HK-2 (cell line): ENCODE data around the gene TFDP1.
"Not testable (repeated sequence)": the region's sequence is repeated elsewhere in the genome, so short reads cannot be mapped to it uniquely, and the experiment has no call there.

ENCODE experiments used
- DNase-seq: peaks from one replicate; pipeline ENCODE4 v3.0.0-alpha.2; 2018; ENCODE audit not compliant: unreplicated experiment

TFDP1 gene

DNA sequence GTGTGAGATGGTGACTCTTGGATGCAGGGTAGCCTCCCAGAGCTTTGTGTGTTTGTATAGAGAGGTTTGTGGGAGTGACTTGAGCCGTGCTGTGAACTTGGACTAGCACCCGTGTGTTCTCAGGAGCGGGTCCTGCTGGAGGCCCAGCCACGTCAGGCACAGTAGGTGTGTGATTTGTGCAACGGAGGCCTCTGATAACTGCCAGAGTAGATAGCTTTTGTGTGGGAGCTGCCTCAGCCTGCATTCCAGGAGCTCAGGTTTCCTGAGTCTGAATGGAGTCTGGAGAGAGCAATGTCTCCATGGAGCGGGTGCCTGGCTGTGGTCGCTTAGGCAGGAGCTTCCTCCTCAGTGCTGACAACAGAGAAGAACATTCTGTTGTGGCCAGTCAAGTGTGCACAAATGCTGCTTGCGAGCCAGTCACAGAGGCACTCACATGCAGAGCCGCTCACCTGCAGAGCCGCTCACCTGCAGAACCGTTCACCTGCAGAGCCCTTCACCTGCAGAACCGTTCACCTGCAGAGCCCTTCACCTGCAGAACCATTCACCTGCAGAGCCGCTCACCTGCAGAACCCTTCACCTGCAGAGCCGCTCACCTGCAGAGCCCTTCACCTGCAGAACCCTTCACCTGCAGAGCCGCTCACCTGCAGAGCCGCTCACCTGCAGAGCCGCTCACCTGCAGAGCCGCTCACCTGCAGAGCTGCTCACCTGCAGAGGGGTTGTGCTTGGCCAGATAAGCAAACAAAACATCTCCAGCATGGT, 32.6 kb downstream of the TFDP1 start:
- DNase-seq = no peak

DNA sequence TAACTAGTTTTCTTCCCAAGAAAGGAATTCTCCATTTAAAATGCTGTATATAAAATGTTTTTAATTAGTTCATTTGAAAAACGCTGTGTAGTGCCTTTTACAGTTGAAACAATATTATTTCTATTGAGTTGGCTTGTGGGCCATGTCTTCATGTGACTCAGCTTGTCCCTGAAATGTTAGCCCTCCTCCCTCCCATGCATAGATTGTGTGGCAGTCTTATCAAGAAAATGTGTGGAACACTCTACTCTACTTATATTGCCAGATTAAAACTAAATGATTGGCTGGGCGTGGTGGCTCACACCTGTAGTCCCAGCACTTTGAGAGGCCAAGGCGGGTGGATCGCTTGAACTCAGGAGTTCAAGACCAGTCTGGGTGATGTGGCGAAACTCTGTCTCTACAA, 33.4 kb downstream of the TFDP1 start:
- no peak for DNase-seq

DNA sequence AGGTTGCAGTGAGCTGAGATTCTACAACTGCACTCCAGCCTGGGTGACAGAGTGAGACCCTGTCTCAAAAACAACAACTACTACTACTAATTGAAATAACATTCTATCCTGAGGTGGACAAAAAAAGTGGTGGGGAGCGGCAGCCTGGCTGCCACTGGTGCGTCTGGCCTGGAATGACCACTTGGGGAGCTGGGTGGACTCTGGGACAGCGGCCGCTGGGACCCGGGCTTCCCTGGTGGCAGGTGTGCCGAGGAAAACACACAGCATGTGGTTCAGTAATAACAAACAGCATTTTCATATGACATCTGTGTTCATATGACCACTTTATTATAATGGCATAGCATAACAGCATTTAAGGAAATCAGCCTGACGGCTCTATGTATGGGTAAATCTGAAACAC, 33.9 kb downstream of the TFDP1 start:
- no peak for DNase-seq

DNA sequence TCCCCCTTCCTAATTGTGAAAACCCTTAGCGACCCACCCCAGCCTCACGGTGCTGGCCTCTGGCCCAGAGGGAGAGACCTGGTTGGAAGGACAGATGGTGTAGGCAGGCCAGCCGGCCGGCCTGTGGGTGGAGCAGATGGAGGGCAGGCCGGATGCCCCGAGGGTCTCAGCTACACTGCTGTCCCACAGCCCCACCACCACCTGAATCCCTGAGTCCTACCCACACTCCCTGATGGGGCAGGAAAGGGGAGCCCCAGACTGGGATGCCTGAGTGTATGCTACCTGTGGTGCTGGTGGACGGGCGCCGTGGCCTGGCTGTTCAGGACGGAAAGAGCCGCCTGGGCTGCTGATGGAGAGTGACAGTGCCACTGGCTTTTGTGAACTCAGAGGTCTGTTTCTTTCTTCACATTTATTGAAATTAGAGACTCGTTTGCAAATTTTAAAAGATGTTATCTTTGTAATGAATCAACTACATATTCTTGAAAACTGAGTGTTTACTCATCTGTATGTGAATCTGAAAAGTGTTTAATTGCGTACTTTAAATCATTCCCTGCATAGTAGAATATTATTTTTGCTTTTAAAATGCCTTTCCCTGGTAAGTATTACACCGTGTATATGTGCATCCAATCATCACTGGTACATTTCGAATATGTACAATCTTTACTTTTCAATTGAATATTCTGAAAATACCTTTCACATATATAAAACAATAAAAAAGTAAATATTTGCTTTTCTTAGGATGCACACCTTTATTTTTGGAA, 35.7 kb downstream of the TFDP1 start:
- no peak for DNase-seq

DNA sequence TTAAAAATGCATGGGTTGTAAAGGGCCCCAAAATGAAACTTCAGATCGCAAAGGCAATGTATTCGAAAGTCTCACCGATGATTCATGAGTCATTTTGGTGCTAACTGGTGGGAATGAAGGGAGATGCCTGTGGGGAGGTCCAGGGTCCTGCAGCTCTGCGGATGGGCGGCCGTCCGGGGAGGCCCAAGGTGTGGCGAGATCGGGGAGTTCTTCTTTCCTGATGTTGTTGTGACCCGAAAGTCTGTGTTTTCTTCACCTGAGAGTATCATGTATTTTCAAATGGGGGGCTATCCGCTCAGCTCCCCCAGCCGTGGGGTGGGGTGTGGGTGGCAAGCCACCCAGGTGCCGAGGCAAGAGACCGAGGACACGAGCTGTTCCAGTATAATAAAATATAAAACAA, 36.5 kb downstream of the TFDP1 start:
- no peak for DNase-seq

DNA sequence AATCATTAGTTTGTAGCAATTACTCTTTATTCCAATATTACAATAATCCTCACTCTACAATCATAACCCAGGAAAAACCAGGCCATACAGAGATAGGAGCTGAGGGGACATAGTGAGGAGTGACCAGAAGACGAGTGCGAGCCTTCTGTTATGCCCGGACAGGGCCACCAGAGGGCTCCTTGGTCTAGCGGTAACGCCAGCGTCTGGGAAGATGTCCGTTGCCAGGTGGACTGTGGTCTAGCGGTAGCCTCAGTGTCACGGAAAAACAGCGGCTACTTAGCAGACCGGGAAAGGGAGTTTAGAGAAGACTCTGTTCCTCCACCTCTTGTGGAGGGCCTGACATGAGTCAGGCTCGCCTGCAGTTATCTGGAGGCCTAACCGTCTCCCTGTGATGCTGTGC, 36.9 kb downstream of the TFDP1 start:
- not testable (repeated sequence) for DNase-seq

DNA sequence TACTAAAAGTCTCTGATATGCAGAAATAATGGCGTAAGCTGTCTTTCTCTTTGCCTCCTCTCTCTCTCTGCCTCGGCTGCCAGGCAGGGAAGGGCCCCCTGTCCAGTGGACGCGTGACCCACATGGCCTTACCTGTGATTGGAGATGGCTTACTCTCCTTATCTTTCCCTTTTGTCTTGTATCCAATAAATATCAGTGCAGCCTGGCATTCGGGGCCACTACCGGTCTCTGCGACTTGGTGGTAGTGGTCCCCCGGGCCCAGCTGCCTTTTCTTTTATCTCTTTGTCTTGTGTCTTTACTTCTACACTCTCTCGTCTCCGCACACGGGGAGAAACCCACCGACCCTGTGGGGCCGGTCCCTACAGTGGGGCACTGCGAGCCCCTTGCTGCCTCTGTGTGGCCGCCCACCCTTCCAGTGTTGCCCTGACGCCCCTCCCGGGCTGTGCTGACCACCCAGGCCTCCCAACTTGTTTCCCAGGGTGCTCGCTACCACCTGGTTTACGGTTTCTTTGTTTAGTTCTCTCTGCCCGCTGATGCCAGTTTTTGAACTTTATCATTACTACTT, 37.5 kb downstream of the TFDP1 start:
- DNase-seq = not testable (repeated sequence)

DNA sequence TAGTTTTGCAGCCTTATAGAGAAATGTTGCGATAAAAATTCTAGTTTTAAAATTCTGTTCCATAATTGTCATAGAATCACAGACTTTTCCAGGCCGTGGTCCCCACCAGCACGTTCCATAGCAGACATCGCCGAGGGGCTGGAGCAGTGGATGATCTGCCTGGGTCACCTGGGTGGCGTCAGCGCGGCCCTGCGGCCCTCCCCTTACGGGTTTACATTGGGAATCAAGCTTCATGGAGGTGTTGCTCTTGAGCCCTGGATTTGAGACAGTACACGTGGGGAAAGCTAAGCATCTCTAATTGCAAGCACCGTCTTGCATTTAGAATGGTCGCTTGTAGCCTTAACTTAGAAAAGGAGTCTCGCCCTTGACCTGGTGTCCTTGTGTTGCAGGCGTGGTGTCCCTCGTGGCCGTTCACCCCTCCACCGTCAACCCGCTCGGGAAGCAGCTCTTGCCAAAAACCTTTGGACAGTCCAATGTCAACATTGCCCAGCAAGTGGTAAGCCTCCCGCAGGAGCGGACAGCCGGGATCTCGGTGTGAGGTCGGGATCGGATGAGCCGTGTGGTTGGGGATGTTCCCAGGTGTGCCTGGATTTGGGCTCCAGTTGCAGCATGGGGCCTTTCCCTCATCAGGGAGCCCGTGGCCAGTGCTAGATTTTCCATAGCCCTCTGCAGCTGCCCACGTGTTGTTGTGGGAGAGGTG, 38.4 kb downstream of the TFDP1 start:
- no peak for DNase-seq

DNA sequence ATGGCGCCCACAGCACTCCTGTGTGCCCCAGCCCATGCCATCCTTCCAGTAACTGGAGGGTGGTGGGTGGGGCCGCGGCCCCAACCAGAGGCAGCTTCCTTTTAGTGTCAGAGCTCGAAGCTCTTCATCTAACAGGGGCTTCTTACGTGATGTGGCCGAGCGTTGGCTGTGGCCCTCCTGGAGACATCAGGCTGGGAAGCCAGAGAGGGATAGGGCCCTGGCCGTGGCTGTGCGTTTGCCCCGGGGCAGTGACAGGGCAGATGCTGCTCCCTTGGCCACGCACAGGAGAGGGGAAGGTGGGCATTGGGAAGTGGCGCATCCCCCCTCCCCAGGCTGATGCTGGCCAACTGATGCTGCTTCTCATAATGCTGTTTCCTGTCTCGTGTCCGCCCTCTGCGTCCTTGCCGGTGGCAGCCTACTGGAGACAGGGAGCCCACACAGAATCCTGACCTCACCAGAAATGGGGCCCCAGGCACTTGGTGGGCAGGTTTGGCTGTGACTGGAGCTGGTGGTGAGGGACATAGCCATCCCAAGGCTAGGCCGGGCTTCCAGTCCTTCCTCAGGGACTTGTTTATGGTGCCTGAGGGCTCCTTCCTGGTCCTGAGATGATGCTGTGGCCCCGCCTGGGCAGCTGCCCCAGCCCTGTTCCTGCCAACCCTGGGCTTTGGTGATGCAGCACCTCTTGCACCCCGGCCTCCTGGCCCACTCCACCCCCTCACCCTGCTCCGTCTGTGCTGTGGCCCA, 39.1 kb downstream of the TFDP1 start:
- no peak for DNase-seq

DNA sequence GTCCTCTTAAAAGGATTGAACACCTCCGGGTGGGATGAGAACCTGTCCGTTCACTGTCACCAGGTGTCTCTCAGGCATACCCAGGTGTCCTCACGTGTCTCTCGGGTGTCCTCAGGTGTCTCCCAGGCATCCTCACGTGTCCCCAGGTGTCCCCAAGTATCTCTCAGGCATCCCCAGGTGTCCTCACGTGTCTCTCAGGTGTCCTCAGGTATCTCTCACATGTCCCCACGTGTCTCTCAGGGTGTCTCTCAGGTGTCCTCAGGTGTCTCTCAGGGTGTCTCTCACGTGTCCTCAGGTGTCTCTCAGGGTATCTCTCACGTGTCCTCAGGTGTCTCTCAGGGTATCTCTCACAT, 39.7 kb downstream of the TFDP1 start:
- DNase-seq = no peak

DNA sequence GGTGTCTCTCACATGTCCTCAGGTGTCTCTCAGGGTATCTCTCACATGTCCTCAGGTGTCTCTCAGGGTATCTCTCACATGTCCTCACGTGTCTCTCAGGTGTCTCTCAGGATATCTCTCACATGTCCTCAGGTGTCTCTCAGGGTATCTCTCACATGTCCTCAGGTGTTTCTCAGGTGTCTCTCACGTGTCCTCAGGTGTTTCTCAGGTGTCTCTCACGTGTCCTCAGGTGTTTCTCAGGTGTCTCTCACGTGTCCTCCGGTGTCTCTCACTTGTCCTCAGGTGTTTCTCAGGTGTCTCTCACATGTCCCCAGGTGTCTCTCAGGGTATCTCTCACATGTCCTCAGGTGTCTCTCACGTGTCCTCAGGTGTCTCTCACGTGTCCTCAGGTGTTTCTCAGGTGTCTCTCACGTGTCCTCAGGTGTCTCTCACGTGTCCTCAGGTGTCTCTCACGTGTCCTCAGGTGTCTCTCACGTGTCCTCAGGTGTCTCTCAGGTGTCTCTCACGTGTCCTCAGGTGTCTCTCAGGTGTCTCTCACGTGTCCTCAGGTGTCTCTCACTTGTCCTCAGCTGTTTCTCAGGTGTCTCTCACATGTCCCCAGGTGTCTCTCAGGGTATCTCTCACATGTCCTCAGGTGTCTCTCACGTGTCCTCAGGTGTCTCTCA, 40.2 kb downstream of the TFDP1 start:
- not testable (repeated sequence) for DNase-seq

DNA sequence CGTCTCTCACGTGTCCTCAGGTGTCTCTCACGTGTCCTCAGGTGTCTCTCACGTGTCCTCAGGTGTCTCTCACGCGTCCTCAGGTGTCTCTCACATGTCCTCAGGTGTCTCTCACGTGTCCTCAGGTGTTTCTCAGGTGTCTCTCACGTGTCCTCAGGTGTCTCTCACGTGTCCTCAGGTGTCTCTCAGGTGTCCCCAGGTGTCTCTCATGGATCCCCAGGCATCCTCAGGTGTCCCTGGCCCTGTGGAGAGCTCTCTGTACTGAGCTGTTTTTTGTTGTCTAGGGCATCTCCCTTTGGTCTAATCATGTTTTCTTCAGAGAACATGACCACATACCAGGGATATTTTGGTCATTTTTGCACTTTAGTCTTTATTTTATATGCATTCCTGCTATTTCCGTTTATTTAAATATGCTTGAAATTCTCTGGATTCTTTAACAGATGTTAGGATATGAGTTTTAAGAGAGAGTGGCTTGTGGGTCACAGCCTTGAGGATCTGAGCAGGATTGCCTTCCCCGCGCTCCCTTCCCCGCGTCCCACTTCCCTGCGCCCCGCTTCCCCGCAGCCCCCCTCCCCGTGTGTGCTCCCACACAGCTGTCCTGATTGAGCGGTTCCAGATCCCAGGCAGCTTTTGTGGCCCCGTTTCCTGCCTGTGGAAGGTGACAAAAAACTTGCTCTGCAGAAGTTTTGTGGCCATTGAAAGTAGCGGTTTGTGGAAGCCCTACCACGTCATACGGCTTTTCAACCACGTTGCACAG, 41.6 kb downstream of the TFDP1 start:
- no peak for DNase-seq

DNA sequence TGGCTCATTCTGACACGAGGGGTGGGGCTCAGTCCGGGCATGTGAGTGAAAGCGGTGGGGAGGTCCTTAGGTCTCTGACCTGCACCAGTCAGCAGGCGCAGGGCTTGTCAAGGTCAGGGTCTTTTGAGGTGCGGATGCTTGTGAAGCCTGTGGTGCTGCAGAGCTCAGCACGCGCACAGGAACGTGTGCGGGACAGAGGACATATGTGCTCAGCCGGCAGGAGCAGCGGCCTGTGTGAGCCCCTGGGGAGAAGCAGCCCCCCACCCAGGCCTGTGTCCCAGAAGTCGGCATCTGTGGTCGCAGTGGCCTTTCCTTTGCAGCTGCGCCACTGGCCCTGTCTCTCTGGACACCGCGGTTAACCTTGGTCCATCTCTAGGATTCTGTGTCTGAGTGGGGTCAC, 42.6 kb downstream of the TFDP1 start:
- DNase-seq = no peak

DNA sequence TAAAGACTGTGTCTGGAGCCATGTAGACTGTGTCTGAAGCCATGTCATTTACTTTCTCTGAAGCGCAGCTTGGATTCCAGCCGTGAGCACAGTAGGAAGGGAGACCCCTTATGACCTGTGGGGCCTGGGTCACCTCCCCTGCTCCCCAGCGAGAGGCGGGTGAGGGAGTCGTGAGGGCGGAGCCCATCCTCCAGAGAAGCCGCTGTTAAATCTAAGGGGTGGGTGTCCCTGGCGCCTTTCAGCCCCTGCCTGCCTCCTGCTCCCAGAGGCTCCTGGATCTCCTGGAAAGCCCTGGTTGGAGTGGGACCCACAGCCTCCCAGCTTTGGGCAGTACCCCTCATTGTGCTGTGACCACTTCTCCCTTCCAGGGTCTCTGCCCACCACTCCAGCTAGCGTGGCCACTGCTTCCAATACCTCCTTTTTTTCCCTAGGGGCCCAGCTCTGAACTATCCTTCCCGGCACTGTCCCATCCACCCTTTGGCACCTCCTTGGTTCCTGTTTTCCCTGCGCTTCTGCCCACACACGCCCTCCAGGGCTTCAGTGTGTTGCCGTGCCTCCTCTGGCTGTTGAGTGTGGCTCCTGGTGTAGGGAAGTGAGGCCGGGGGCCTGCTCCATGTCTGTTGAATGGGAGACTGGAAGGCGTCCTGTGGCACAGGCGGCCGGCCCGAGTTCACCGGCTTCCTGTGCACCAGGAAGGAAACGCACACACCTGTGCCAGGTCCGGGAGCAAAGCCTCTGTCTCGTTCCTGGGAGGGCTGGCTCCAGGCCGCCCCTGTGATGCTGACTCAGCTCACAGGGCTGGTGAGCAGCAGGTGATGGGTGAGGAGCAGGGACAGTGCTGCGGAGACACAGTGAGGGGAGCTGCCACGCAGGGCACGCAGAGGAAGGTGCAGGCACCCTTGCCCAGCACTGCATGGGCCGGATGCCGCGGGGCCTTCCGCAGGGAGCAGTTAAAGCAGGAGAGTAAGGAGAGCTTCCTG, 44.0 kb downstream of the TFDP1 start:
- DNase-seq = no peak

DNA sequence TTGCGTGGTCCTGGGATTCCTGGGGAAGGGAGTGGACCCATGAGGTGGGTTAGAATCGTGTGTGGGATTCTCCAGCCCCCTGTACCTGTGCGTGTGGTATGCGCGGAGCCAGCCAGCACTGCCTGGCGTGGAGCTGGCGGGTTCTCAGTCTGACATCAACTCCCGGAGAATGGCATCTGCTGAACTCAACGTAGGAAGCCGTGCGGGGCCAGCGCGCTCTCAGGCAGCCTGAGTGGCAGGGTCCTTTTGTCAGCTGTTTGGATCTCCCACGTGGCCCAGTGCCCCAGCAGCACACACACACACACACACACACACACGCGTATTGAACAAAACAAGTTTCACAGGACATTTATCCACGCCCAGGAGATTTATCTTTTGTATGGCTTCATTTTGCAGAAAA, 45.3 kb downstream of the TFDP1 start:
- DNase-seq = no peak

DNA sequence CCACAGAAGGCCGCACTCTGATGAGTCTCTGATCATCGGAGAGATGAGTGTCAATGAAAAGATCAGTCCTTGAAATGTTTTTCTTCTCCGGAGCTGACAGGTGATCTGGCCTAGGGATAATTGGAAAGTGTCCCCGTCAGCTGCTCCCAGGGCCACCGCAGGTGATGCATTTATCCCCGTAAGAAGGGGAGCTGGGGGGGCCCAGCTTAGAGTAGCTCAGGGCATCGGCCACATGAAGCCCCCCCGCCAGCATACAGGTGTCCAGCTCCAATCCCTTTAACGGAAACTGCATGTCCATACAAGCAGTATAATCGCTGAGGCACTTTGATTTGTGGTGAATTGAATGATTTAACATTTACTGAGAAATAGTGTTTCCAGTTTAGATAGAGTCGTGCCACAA, 45.7 kb downstream of the TFDP1 start:
- DNase-seq = no peak

DNA sequence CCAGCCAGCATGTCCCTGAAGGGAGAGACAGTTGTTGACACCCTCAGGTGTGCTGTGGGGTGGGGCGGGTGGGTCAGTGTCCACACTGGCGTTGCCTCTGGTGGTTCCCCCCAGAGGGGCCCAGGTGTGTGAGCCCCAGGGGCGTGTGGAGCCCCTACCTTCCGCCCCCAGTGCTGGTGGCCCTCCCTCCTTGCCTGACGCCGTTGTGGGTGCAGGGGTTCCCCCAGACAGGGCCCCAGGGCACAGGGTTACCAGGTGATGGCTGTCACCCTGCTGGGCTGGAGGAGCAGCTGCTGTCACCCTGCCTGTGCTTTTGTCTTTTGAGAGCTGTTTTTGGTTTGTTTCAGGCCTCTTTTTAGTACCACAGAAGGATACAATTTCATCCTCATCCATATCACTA, 46.3 kb downstream of the TFDP1 start:
- DNase-seq = no peak

DNA sequence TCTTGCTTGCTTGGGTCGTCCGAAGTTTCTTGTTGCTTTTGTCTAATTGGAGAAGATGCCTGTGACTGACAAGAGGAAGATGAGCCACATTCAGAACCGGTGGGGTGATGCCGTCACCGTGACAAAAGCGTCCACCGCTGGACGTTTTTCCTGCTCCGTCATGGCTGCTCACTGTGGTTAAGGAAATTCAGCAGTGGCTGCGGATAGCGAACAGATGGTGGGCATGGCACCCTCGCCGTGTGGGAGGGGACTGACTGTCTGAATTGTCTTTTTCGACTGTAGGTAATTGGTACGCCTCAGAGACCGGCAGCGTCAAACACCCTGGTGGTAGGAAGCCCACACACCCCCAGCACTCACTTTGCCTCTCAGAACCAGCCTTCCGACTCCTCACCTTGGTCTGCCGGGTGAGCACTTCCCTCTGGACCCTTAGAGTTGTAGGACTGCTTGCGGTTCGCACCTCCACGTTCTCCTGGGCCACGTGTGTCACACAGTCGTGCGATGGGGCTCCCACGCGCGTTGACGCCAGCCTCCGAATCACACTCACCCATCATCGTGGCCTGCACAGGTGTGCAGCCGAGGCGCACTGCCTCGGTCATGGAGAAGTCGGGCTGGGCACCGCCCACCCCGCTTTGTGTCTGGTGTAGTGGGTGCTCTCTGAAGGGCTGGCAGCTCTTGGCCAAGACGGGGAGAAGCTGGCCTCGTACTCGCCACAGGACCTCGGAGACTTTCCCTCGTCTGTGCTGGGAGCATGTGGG, 47.0 kb downstream of the TFDP1 start:
- DNase-seq = no peak
